GM20000 (cell line): ENCODE data around the gene CA6.
"Not testable (repeated sequence)": the region's sequence is repeated elsewhere in the genome, so short reads cannot be mapped to it uniquely, and the experiment has no call there.

Source experiments
- DNase-seq: peaks from one replicate; pipeline ENCODE4 v3.0.0; 2012; ENCODE audit warnings: low spot score
- TF ChIP-seq, protein P1 (sequence below): IDR thresholded peaks from 2 replicates; pipeline ENCODE4 v1.5.1; 2012; ENCODE audit warnings: mild to moderate bottlenecking, control low read depth; ENCODE audit errors: extremely low read depth, missing control alignments

The CA6 gene

DNA sequence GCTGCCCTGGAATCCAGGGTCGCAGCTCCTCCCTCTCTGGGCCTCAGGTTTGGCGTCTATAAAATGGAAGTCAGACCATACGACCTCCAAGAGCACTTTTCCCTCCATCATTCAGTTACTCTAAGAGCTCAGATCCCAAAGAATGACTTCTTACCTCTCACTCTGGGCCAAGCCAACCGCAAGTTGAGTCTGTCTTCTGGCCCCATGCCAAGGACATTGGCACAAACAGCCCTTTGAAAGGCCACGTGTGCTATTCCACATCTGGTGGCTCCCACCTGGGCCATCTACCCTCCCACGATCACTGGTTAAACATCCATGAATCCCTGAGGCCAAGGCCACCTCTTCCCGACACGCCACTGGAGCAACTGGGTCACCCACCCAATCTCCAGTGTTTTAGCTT lies 68.2 kb downstream of the CA6 start:
- TF ChIP-seq, protein P1, sequence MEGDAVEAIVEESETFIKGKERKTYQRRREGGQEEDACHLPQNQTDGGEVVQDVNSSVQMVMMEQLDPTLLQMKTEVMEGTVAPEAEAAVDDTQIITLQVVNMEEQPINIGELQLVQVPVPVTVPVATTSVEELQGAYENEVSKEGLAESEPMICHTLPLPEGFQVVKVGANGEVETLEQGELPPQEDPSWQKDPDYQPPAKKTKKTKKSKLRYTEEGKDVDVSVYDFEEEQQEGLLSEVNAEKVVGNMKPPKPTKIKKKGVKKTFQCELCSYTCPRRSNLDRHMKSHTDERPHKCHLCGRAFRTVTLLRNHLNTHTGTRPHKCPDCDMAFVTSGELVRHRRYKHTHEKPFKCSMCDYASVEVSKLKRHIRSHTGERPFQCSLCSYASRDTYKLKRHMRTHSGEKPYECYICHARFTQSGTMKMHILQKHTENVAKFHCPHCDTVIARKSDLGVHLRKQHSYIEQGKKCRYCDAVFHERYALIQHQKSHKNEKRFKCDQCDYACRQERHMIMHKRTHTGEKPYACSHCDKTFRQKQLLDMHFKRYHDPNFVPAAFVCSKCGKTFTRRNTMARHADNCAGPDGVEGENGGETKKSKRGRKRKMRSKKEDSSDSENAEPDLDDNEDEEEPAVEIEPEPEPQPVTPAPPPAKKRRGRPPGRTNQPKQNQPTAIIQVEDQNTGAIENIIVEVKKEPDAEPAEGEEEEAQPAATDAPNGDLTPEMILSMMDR, result no peak
- no peak for DNase-seq

DNA sequence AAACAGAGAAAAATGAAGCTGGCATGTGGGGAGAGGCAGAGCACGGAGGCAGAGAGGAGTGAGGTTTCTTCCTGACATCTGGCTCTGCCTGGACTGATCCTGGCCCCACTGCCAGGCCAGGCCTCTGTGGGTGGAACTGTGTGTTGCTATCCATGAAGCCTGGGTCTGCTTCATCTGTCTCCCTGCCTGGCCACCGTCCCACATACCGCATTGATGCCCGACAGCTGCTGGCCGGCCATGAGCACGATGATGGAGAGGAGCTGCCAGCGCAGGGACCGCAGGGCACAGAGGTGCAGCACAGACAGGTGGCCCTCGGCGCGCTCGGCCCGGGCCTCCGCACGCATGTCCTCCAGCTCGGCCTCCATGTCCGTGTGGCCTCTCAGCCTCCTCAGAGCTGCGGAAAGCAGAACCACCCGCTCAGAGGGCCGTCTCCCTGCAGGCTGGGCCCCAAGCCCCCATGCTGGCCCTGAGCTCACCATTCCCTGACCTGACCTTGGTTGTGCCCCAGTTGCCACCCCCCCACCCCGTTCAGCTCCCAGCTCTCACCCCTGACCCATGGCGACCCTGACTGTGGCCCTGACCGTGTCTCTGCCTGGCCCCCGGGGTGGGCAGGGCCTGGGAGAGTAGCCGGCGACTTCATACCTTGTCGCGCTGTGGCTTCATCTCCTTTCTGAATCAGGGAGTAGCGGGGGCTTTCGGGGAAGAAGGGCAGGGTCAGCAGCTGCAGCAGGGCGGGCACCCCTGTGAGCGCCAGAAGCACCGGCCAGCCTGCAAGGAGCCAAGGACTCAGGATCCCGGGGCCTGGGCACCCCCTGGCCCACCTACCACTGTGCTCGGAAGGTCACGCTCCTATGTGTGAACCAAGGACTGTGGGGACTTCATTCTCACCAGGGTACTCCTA lies 69.1 kb downstream of the CA6 start:
- TF ChIP-seq, protein P1, result no peak
- no peak for DNase-seq

DNA sequence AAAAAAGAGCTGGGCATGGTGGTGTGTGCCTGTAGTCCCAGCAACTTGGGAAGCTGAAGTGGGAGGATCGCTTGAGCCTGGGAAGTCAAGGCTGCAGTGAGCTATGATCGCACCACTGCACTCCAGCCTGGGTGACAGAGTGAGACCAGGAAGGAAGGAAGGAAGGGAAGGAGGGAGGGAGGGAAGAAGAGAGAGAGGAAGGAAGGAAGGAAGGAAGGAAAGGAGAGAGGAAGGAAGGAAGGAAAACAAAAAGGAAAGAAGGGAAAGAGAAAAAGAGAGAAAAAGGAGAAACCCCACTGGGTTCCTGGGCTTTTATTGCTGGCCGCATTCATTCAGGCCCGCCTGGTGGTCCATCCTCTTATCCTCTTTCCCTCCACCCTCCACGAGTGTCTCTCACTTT lies 70.8 kb downstream of the CA6 start:
- no peak for DNase-seq
- TF ChIP-seq, protein P1, result no peak

DNA sequence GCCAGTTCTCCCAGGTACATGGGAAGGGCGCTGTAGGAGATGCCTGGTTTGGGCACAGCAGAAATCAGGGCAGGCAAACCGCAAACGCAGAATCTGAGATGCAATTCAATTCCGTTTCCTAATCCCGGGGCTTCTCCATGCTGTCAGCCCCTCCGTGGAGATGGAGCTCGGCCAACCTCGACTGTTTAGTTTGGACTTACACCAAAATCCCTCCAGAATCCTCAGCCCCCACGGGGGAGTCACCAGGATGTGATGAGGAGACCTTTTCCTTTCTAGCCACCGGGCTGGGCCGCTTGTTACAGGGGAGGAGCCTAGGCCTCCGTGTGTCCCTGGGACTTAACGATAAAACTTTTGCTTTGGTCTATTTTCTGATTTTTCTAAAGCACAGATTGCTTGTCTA lies 72.7 kb downstream of the CA6 start:
- DNase-seq, result no peak
- TF ChIP-seq, protein P1, result no peak

DNA sequence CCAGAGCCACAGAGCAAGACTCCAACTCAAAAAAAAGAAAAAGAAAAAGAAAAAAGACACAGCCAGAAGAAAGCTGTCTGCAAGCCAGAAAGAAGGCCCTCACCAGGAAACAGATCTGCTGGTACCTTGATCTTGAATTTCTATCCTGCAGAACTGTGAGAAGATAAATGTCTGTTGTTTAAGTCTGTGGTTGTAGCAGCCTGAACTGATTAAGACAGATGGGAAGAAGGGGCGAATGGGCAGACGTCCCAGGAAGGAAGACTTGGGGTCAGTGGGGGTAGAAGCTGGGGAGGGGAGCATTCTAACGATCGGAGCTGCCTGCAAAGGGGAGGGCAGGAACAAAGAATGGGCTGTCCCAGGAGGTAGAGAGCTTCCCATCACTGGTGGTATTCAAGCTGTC lies 74.2 kb downstream of the CA6 start:
- no peak for DNase-seq
- TF ChIP-seq, protein P1, result no peak

DNA sequence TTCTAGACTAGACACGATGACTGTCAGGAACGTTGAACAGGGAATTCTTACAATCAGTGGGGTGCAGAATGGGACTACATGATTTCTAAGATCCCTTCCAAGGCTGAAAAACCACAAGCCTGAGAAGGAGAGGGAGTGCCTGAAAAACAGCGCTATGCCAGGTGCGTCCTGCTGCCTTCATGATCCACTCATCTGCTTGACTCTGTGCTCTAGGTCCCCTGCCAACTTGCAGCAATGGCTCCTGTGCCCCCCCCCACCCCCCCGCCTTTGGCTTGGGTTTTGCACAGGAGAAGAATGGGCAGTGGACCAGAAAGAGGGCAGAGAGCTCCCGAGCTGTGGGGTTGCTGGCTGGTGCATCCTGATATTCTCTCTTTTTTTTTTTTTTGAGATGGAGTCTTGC lies 74.6 kb downstream of the CA6 start:
- no peak for DNase-seq
- TF ChIP-seq, protein P1, result no peak

DNA sequence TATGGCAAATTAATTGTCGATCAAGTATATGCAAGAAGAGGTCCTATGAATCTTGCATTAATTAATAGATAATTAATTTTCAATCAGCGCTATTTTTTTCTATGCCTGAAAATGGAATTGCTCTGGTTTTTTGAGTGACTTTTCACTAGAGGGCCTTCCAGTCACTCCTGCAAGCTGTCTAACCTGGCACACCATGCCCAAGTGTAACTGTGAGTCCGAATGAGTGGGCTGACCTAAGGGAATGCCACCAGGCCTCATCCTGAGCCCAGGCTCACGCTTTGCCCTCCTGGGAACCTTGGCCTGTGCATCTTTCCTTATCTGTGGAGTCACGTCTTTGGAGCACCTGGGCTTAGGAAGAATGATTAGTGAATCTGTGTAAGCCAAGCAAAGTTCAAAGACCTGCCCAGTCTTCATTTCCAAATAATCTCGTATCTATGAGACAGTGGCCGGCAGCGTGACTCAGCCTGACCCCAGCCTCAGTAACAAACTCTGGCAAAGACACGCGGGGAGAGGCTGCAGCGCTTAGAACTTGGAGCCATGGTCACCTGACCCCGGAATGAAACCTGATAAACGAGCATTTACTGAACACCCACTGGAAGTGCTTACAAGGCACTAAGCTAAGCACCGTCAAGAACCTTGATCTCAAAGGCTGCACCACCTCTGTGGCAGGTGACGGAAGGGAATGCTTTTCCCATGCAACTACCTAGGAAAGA lies 76.5 kb downstream of the CA6 start:
- not testable (repeated sequence) for DNase-seq
